Colon (tissue), 2 donors: ENCODE data around the gene MPND.

Experiments
- FAIRE-seq: peaks from 2 replicates; lab custom pipeline; 2012; peaks lifted over from hg19 to GRCh38; lab: Jason Lieb, UNC
- donor health status: control.
- donor health status: control.

Gene MPND

DNA sequence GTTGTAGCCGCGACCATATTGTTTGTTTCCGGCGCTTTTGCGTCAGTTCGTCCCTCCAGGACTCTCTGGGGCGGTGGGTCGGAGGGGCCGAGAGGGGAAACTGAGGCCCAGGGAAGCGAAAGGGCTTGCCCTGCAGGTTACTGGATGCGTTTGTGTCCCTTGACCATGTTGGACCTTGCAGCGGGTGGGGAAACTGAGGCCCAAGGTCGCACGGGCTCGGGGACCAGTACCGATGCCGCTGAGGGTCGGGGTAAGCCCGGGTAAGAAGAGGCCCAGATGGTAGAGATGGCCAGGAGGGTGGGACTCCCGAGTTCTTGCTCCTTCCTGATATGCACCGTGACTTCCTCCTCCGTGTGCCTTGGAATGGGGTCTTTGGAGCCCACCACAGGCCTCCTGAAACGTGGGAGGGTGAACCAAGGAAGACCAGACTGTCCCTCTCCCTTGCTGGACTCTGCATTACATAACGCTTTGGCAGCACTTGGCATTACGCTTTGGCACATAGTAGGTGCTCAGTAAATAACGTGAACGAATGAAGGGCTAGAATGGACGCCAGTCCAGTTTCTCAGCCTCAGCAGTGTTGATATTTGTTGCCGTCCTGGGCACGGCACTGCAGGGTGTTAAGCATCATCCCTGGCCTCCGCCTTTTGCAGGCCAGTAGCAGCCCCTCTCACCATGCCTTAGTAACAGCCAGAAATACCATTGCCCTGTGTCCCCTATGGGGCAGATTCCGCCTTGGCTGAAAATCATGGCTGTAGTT is 59.8 kb downstream of the MPND start:
- no peak for FAIRE-seq

DNA sequence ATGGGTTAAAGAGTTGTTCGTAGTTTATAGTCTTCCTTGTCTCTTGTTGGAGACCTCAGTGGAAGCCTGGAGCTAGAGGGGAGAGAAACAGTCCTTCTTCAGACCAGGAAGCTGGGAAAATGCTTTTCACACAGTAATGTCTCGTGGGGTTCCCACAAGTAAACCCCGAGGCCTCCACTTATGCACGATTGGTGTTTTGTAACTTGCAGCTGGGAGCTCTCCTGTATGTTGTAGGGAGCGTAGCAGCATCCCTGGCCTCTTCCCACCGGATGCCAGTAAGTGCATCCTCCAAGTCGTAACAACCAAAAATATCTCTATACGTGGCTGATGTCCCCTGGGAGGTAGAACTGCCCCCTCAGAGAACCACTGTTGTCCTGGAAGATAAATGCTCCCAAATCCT is 62.6 kb downstream of the MPND start:
- FAIRE-seq, result no peak

DNA sequence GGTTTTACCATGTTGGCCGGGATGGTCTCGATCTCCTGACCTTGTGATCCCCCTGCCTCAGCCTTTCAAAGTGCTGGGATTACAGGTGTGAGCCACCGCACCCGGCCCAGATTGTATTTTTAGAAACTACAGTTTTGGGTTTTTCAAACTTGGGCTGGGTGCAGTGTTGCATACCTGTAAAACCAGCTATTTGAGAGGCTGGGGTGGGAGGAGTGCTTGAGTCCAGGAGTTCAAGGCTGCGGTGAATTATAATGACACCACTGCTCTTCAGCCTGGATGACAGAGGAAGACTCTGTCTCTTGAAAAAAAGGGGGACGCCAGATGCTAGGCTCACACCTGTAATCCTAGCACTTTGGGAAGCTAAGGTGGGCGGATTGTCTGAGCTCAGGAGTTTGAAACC is 63.3 kb downstream of the MPND start:
- FAIRE-seq, result no peak

DNA sequence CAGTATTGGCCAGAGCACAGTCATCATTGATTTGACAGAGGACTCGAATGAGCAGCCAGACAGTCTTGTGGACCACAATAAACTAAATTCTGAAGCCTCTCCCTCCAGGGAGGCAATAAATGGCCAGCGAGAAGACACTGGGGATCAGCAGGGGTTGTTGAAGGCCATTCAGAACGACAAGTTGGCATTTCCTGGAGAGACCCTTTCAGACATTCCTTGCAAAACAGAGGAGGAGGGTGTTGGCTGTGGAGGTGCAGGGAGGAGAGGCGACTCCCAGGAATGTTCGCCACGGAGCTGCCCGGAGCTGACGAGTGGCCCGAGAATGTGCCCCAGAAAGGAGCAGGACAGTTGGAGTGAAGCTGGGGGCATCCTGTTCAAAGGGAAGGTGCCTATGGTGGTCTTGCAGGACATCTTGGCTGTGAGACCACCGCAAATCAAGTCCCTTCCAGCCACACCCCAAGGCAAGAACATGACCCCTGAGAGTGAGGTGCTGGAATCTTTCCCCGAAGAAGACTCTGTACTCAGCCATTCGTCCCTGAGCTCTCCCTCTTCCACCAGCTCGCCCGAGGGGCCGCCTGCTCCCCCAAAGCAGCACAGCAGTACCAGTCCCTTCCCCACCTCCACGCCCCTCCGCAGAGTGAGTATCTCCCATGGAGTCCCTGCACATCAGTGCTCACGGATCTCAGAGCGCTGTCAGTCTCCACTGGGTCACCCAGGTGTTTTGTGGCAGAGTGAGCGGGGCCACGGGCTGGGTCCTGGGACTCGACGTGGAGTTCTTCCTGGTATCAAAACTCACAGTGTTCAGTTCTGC is 66.0 kb downstream of the MPND start:
- FAIRE-seq, result no peak
